ENCODE measurements around the gene DNAAF6.

Gene DNAAF6

DNA sequence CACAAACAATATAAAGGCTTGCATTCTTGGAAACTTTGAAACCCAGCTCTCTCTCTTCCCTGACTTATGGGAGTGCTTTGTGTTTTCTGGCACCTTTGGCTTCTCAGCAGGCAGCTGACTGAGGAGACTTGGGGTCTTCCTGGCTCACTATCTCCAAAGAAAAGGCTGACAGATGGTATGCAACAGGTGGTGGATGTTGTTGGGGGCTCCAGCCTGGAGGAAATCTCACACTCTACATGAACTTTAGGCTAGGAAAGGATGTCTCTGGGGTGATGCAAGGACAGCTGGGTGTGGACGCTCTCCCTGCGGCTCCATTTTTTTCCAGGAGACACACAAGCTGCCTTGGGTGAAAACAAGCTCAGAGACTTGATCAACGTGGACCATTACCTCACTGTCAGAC lies 67.4 kb downstream of the DNAAF6 start:
- ChIA-PET POLR2A (no interaction called here), CTCF (no interaction called here)
- TF ChIP-seq CTCF (IDR thresholded peaks at IDR 0.05; ENCODE audit: insufficient read depth, low read length, missing control alignments), result no peak
- no peak overlapping the region for H3K4me3 ChIP-seq (ENCODE audit: low read depth, low read length)
- no peak for DNase-seq (ENCODE audit: low read depth, low spot score)

GRCh38 chrX:107288676-107289075 lies 82.3 kb downstream of the DNAAF6 start:
- DNase-seq (ENCODE audit: low read depth, low spot score), result no peak
- no peak for TF ChIP-seq CTCF (IDR thresholded peaks at IDR 0.05; ENCODE audit: insufficient read depth, low read length, missing control alignments)
- CTCF ChIA-PET, result no interaction called here
- POLR2A ChIA-PET, result no interaction called here
- no peak overlapping the region for H3K4me3 ChIP-seq (ENCODE audit: low read depth, low read length)

DNA sequence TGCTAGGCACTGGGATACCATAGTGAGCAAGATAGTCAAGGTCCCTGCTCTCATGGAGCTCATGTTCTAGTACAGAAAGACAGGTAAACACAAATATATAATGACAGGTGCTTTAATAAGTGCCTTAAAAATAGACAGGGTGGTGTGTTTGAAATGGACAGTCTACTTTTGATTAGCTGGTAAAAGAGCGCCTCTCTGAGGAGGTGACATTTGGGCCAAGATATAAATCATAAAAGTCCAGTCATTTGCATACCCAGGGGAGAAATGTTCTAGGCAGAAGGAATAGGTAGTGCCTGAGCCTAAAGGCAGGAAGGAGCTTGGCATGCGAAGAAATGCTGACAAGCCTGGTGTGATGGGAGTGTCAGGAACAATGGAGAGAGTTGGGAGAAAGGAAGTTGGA lies 83.6 kb downstream of the DNAAF6 start:
- TF ChIP-seq CTCF (IDR thresholded peaks at IDR 0.05; ENCODE audit: insufficient read depth, low read length, missing control alignments), result no peak
- ChIA-PET POLR2A (no interaction called here), CTCF (no interaction called here)
- no peak for DNase-seq (ENCODE audit: low read depth, low spot score)
- H3K4me3 ChIP-seq (ENCODE audit: low read depth, low read length), result no peak overlapping the region

GRCh38 chrX:107293056-107293455 lies 86.6 kb downstream of the DNAAF6 start:
- TF ChIP-seq CTCF (IDR thresholded peaks at IDR 0.05; ENCODE audit: insufficient read depth, low read length, missing control alignments), result no peak
- CTCF ChIA-PET, result no interaction called here
- POLR2A ChIA-PET, result no interaction called here
- no peak for DNase-seq (ENCODE audit: low read depth, low spot score)
- H3K4me3 ChIP-seq (ENCODE audit: low read depth, low read length), result no peak overlapping the region

Measured in AG04449 (cell line).